Measurements from ENCODE around the gene HMGCL.

DNA sequence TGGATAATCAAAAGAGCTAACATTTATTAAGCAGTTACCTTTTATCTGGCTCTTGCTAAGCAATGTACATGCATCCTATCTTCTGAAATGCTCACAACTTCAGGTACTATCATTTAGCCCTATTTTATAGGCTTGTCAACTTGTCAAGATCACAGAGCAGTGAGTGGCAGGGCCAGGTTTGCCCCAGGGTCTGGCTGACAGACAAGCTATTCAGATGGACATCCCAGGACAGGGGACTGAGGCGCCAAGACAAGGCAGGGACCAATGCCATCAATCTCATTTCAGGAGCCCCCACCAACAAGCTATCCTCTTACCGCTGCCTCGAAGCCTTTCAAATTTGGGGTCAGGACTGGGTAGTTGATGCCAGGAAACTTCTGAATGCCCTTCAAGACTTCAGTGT lies 8.9 kb downstream of the HMGCL start:
- TF ChIP-seq RAD21 (IDR thresholded peaks at IDR 0.05; ENCODE audit: low read depth) = no peak
- TF ChIP-seq FOXM1 (IDR thresholded peaks at IDR 0.05; ENCODE audit: borderline replicate concordance, low read depth) = no peak
- no peak for TF ChIP-seq EP300 (IDR thresholded peaks at IDR 0.05; ENCODE audit: borderline replicate concordance)
- no peak for TF ChIP-seq ZBTB7A (IDR thresholded peaks at IDR 0.05; ENCODE audit: low read depth)
- TF ChIP-seq, protein P1, sequence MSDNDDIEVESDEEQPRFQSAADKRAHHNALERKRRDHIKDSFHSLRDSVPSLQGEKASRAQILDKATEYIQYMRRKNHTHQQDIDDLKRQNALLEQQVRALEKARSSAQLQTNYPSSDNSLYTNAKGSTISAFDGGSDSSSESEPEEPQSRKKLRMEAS (IDR thresholded peaks at IDR 0.05) = no peak
- TF ChIP-seq, protein P2, sequence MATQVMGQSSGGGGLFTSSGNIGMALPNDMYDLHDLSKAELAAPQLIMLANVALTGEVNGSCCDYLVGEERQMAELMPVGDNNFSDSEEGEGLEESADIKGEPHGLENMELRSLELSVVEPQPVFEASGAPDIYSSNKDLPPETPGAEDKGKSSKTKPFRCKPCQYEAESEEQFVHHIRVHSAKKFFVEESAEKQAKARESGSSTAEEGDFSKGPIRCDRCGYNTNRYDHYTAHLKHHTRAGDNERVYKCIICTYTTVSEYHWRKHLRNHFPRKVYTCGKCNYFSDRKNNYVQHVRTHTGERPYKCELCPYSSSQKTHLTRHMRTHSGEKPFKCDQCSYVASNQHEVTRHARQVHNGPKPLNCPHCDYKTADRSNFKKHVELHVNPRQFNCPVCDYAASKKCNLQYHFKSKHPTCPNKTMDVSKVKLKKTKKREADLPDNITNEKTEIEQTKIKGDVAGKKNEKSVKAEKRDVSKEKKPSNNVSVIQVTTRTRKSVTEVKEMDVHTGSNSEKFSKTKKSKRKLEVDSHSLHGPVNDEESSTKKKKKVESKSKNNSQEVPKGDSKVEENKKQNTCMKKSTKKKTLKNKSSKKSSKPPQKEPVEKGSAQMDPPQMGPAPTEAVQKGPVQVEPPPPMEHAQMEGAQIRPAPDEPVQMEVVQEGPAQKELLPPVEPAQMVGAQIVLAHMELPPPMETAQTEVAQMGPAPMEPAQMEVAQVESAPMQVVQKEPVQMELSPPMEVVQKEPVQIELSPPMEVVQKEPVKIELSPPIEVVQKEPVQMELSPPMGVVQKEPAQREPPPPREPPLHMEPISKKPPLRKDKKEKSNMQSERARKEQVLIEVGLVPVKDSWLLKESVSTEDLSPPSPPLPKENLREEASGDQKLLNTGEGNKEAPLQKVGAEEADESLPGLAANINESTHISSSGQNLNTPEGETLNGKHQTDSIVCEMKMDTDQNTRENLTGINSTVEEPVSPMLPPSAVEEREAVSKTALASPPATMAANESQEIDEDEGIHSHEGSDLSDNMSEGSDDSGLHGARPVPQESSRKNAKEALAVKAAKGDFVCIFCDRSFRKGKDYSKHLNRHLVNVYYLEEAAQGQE (IDR thresholded peaks at IDR 0.05; ENCODE audit: low read depth) = no peak
- no peak for TF ChIP-seq CEBPB (IDR thresholded peaks at IDR 0.05)
- no peak for TF ChIP-seq EGR1 (IDR thresholded peaks at IDR 0.05)
- no peak for TF ChIP-seq TAF1 (IDR thresholded peaks at IDR 0.05; ENCODE audit: low read depth)
